DND-41 (cell line): ENCODE data around the gene MACF1.

Source experiments
- ATAC-seq: fragments of 200-7000 bp; cut with Tn5 transposase; 3 replicates; pipeline ENCODE4 v1.9.1; 2021; ENCODE audit warnings: low read depth; ENCODE audit not compliant: insufficient read depth
- DNase-seq: peaks from one replicate; pipeline ENCODE4 v3.0.0-alpha.2; 2020
- H2AFZ ChIP-seq: 2 replicates; pipeline ENCODE4 v1.6.0; 2012; ENCODE audit warnings: low read depth, low read length
- H3K27ac ChIP-seq: 2 replicates; pipeline ENCODE4 v1.5.1; 2012; ENCODE audit warnings: low read length, inconsistent platforms
- H3K27me3 ChIP-seq: fragments of 200-600 bp; sonication (generic); 2 replicates; pipeline ENCODE4 v1.6.0; 2012; ENCODE audit warnings: low read length, mild to moderate bottlenecking, inconsistent platforms; ENCODE audit not compliant: insufficient read depth, poor library complexity
- H3K36me3 ChIP-seq: 2 replicates; pipeline ENCODE4 v1.5.1; 2012; ENCODE audit warnings: low read length, inconsistent platforms; ENCODE audit not compliant: insufficient read depth
- H3K4me1 ChIP-seq: 2 replicates; pipeline ENCODE4 v1.5.1; 2012; ENCODE audit warnings: mild to moderate bottlenecking, low read length; ENCODE audit not compliant: insufficient read depth
- H3K4me2 ChIP-seq: 2 replicates; pipeline ENCODE4 v1.6.0; 2012; ENCODE audit warnings: mild to moderate bottlenecking, moderate library complexity, low read length, inconsistent platforms; ENCODE audit not compliant: insufficient read depth
- H3K4me3 ChIP-seq, 2 experiments: fragments of 200-600 bp in 1 of 2; shearing (Covaris generic) in 1 of 2; 2 replicates each; pipeline ENCODE4 v1.5.1; 2012 to 2016; ENCODE audit warnings: inconsistent platforms in 2 of 2, low read length in 2 of 2, mild to moderate bottlenecking in 2 of 2, low read depth in 1 of 2, moderate library complexity in 1 of 2
- H3K79me2 ChIP-seq: 2 replicates; pipeline ENCODE4 v1.6.0; 2012; ENCODE audit warnings: low read length, inconsistent platforms; ENCODE audit not compliant: insufficient read depth
- H3K9ac ChIP-seq: 2 replicates; pipeline ENCODE4 v1.6.0; 2012; ENCODE audit warnings: low read depth, mild to moderate bottlenecking, inconsistent platforms, low read length, moderate library complexity
- H3K9me3 ChIP-seq: 2 replicates; pipeline ENCODE4 v1.5.1; 2012; ENCODE audit warnings: low read length, moderate library complexity, mild to moderate bottlenecking, inconsistent platforms; ENCODE audit not compliant: insufficient read depth, severe bottlenecking
- H4K20me1 ChIP-seq: 2 replicates; pipeline ENCODE4 v1.6.0; 2012; ENCODE audit warnings: low read length; ENCODE audit not compliant: insufficient read depth
- CTCF ChIP-seq: IDR thresholded peaks from 2 replicates; pipeline ENCODE4 v1.5.1; 2012; ENCODE audit warnings: borderline replicate concordance, low read length, moderate library complexity, mild to moderate bottlenecking; ENCODE audit not compliant: poor library complexity, severe bottlenecking; ENCODE audit errors: extremely low read depth
- EZH2 ChIP-seq: IDR thresholded peaks from 3 replicates; pipeline ENCODE4 v1.6.1; 2012; ENCODE audit warnings: borderline replicate concordance, low read depth, mild to moderate bottlenecking, moderate library complexity, low read length, inconsistent platforms; ENCODE audit not compliant: severe bottlenecking

Gene MACF1

GRCh38 chr1:39427912-39428311, 223.4 kb downstream of the MACF1 start:
- ATAC-seq (no peak), DNase-seq (no peak)
- Histone ChIP-seq H3K9me3 (no peaks in the 10 kb centered on the region), H3K4me1 (no peaks in the 10 kb centered on the region), H3K27me3 (no peaks in the 10 kb centered on the region), H2AFZ (no peak overlapping the region), H3K9ac (no peak overlapping the region), H4K20me1 (no peaks in the 10 kb centered on the region; the same call in 1 of the 2 replicates), H3K4me3 (no peak overlapping the region), H3K27ac (no peak overlapping the region), H3K4me2 (no peak overlapping the region), H3K36me3 (peaks cover 93% of the 10 kb centered on the region), H3K79me2 (no peaks in the 10 kb centered on the region)
- TF ChIP-seq EZH2 (no peak), CTCF (no peak)

- no peaks in the 10 kb centered on the region for H3K27me3 ChIP-seq
- no peak for TF ChIP-seq EZH2
- TF ChIP-seq CTCF = no peak
- H3K79me2 ChIP-seq = no peaks in the 10 kb centered on the region
- DNase-seq = no peak
- H3K4me1 ChIP-seq = no peaks in the 10 kb centered on the region
- no peak overlapping the region for H3K27ac ChIP-seq
- no peaks in the 10 kb centered on the region for H3K9me3 ChIP-seq
- ATAC-seq = no peak
- no peaks in the 10 kb centered on the region; the same call in 1 of the 2 replicates for H4K20me1 ChIP-seq
- H3K4me3 ChIP-seq = no peak overlapping the region
- peaks cover 98% of the 10 kb centered on the region for H3K36me3 ChIP-seq
- no peak overlapping the region for H3K4me2 ChIP-seq
- no peak overlapping the region for H3K9ac ChIP-seq
- H2AFZ ChIP-seq = no peak overlapping the region
Observed at GRCh38 chr1:39431927-39432326, 227.4 kb downstream of the MACF1 start.

- no peak for ATAC-seq
- Histone ChIP-seq H3K79me2 (no peaks in the 10 kb centered on the region), H3K27me3 (no peaks in the 10 kb centered on the region), H4K20me1 (no peaks in the 10 kb centered on the region), H3K27ac (no peak overlapping the region), H3K4me1 (no peaks in the 10 kb centered on the region), H3K36me3 (peaks cover 92% of the 10 kb centered on the region), H3K4me2 (no peak overlapping the region), H2AFZ (no peak overlapping the region), H3K4me3 (no peak overlapping the region), H3K9ac (no peak overlapping the region), H3K9me3 (no peaks in the 10 kb centered on the region)
- no peak for DNase-seq
- TF ChIP-seq EZH2 (no peak), CTCF (no peak)
Observed at GRCh38 chr1:39434797-39435395, 230.4 kb downstream of the MACF1 start.

GRCh38 chr1:39435597-39435996, 231.1 kb downstream of the MACF1 start:
- Histone ChIP-seq H3K9ac (no peak overlapping the region), H3K4me2 (no peak overlapping the region), H3K36me3 (peaks cover 92% of the 10 kb centered on the region)

More at GRCh38 chr1:39435597-39435996, 231.1 kb downstream of the MACF1 start:
- no peaks in the 10 kb centered on the region for H3K79me2 ChIP-seq
- DNase-seq (no peak), ATAC-seq (no peak)
- H3K27ac ChIP-seq = no peak overlapping the region
- no peaks in the 10 kb centered on the region for H3K9me3 ChIP-seq
- H2AFZ ChIP-seq = no peak overlapping the region
- no peaks in the 10 kb centered on the region for H4K20me1 ChIP-seq
- TF ChIP-seq CTCF = no peak
- TF ChIP-seq EZH2 = no peak
- no peaks in the 10 kb centered on the region for H3K27me3 ChIP-seq
- no peaks in the 10 kb centered on the region for H3K4me1 ChIP-seq
- no peak overlapping the region for H3K4me3 ChIP-seq
